ENCODE data around the gene G6PC2. TPM values are rescaled to one million over a fixed set of nuclear protein-coding genes. Genes with fewer than 3 reads are reported as not detected.

Gene G6PC2
- total RNA-seq, 1 experiment from 2014 or later, result not detected

- no peak overlapping the region for H3K4me3 ChIP-seq
- ChIA-PET CTCF (no interaction called here), POLR2A (ENCODE audit: unreplicated experiment) (no interaction called here)
- no peaks in the 10 kb centered on the region for H3K36me3 ChIP-seq (ENCODE audit: low read depth)
- no peaks in the 10 kb centered on the region for H3K4me1 ChIP-seq (replicated peaks; ENCODE audit: insufficient read depth)
- no peaks in the 10 kb centered on the region for H3K27me3 ChIP-seq (ENCODE audit: insufficient read depth, low read depth)
- H3F3A ChIP-seq (ENCODE audit: insufficient read depth, low read depth), result no peaks in the 10 kb centered on the region
- no peaks in the 10 kb centered on the region for H3K79me2 ChIP-seq (ENCODE audit: low read depth)
- no peak overlapping the region for H3K27ac ChIP-seq
- H2AFZ ChIP-seq, result no peak overlapping the region
- intact Hi-C loops (cut with micrococcal nuclease; ENCODE audit: unreplicated experiment), result no loop called here
- BruUV-seq (replicated peaks), result no TSS peak
- no peak for TF ChIP-seq EZH2 (IDR thresholded peaks at IDR 0.05; ENCODE audit: low read depth)
- no peak for TF ChIP-seq CTCF (conservative IDR thresholded peaks at IDR 0.05)
- no peaks in the 10 kb centered on the region for H4K20me1 ChIP-seq (ENCODE audit: insufficient read depth)
- no peak overlapping the region for H3K4me2 ChIP-seq
- H3K9me3 ChIP-seq (ENCODE audit: insufficient read depth, low read depth), result no peaks in the 10 kb centered on the region
- no peaks in the 10 kb centered on the region for H3K9me2 ChIP-seq (ENCODE audit: insufficient read depth)
- no peak for DNase-seq
Observed at GRCh38 chr2:168939918-168940317, 38.8 kb downstream of the G6PC2 start.

- no peaks in the 10 kb centered on the region for H3K9me3 ChIP-seq (ENCODE audit: insufficient read depth, low read depth)
- no peaks in the 10 kb centered on the region for H3K36me3 ChIP-seq (ENCODE audit: low read depth)
- no peaks in the 10 kb centered on the region for H3K4me1 ChIP-seq (replicated peaks; ENCODE audit: insufficient read depth)
- H3K9me2 ChIP-seq (ENCODE audit: insufficient read depth), result no peaks in the 10 kb centered on the region
- CTCF ChIA-PET, result no interaction called here
- H3K79me2 ChIP-seq (ENCODE audit: low read depth), result no peaks in the 10 kb centered on the region
- no peak overlapping the region for H3K4me2 ChIP-seq
- H3K27me3 ChIP-seq (ENCODE audit: insufficient read depth, low read depth), result no peaks in the 10 kb centered on the region
- no peak overlapping the region for H2AFZ ChIP-seq
- H3K27ac ChIP-seq, result no peak overlapping the region
- TF ChIP-seq EZH2 (IDR thresholded peaks at IDR 0.05; ENCODE audit: low read depth) (no peak), CTCF (conservative IDR thresholded peaks at IDR 0.05) (no peak)
- H3K4me3 ChIP-seq, result no peak overlapping the region
- intact Hi-C loops (cut with micrococcal nuclease; ENCODE audit: unreplicated experiment), result no loop called here
- POLR2A ChIA-PET (ENCODE audit: unreplicated experiment), result no interaction called here
- no peaks in the 10 kb centered on the region for H3F3A ChIP-seq (ENCODE audit: insufficient read depth, low read depth)
- BruUV-seq (replicated peaks), result no TSS peak
- no peak for DNase-seq
- no peaks in the 10 kb centered on the region for H4K20me1 ChIP-seq (ENCODE audit: insufficient read depth)
Observed at GRCh38 chr2:168941297-168941696, 40.2 kb downstream of the G6PC2 start.

GRCh38 chr2:168944065-168944464 is 43.0 kb downstream of the G6PC2 start:
- no peaks in the 10 kb centered on the region for H3K4me1 ChIP-seq (replicated peaks; ENCODE audit: insufficient read depth)
- no peak overlapping the region for H2AFZ ChIP-seq
- no peak overlapping the region for H3K4me2 ChIP-seq
- no peak for DNase-seq
- H3K36me3 ChIP-seq (ENCODE audit: low read depth), result no peaks in the 10 kb centered on the region
- no peaks in the 10 kb centered on the region for H4K20me1 ChIP-seq (ENCODE audit: insufficient read depth)
- no peaks in the 10 kb centered on the region for H3K27me3 ChIP-seq (ENCODE audit: insufficient read depth, low read depth)
- no peaks in the 10 kb centered on the region for H3K9me3 ChIP-seq (ENCODE audit: insufficient read depth, low read depth)
- BruUV-seq (replicated peaks), result no TSS peak
- no peaks in the 10 kb centered on the region; the same call in 1 of the 2 replicates for H3K9me2 ChIP-seq (ENCODE audit: insufficient read depth)
- no peak overlapping the region for H3K4me3 ChIP-seq
- POLR2A ChIA-PET (ENCODE audit: unreplicated experiment), result no interaction called here
- CTCF ChIA-PET, result no interaction called here
- intact Hi-C loops (cut with micrococcal nuclease; ENCODE audit: unreplicated experiment), result no loop called here
- H3K79me2 ChIP-seq (ENCODE audit: low read depth), result no peaks in the 10 kb centered on the region
- no peak for TF ChIP-seq EZH2 (IDR thresholded peaks at IDR 0.05; ENCODE audit: low read depth)
- TF ChIP-seq CTCF (conservative IDR thresholded peaks at IDR 0.05), result no peak
- no peaks in the 10 kb centered on the region for H3F3A ChIP-seq (ENCODE audit: insufficient read depth, low read depth)
- no peak overlapping the region for H3K27ac ChIP-seq
